Hair follicle dermal papilla cell (primary cell): Measurements from ENCODE around the gene TBC1D28. TPM values are rescaled to one million over a fixed set of nuclear protein-coding genes. Genes with fewer than 3 reads are reported as not detected.

ENCODE experiments used
- small RNA-seq: library from RNA; depleted of rRNA; stranded (forward); fragments of <200 nt; gene quantifications from one replicate; pipeline ENCODE3, GENCODE V24; 2012
- total RNA-seq: library from RNA; depleted of rRNA; stranded (reverse); fragments of >200 nt; gene quantifications from 2 replicates; pipeline ENCODE4 v1.2.3, GENCODE V29; 2012

TBC1D28 gene
- total RNA-seq = not detected in 2 replicates

DNA sequence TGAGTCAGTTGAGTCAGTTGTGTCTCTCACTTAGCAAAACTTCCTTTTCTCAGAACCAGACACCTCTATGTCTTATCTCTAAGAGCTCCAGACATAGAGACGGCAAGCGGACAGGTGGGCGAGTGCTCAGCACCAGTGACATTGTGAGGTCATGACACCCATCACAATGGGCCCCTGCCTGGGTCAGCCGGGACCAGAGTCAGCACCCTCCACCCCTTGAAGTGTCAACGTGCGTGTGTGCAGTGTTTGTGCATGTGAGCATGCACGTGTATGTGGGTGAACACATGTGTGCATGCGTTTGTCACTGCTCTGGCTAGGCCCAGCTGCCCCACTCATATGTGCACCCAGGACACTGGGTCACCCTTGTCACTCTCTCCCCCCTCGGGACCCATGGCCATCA is at the start of gene TBC1D28:
Gene TBC1D28 (minus strand): TSS at position 101 of the 400 bp plus-strand sequence. CDS start 3,039 bp downstream, outside the sequence.

DNA sequence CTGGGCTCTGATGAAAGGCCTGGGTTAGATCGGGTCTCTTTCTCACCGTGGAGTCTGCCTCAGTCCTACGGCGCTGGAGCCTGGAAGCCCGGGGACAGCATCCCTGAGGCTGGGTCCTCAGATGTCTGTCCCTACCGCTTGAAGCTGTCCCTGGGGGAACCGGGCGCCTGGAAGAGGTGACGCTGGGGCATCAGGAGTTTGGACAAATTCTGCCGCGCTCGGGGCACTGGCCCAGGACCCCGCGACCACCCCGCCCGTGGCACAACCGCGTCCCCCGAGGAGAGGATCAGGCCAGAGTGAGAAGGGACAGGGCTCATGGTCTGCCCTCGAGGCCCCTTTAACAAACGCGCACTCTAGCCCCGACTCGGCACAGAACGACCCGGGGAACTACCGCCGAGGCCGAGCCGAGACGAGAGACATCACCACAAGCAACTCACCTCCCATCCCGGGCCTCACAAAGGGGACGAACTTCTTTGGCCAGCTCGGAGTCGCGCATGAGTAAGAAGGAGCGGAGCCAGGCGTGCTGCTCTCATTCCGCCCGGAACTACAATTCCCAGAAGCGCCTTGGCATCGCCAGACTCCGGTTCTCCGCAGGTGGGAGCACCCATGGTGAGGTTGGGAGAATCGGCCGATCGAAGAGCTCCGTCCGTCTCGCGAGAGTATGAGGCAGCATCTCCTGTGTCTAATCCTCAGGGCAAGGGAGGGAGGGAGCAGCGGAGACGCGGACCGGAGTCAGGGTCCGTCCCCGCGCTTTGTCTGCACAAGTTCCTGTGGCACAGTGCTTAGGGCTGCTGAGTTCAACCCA is 37.8 kb upstream of the TBC1D28 start, which contains the start of gene FOXO3B:
Gene FOXO3B (minus strand): TSS at position 548 of the 805 bp plus-strand sequence. CDS start 663 bp downstream, outside the sequence.

Small RNA genes lying within 50 kb of the gene (small RNA-seq; reads per million reads assigned to genes)
- gene AC026271.2 = not detected

Other genes starting within 250 kb of the TBC1D28 start
- 0.49 TPM in 1 of 2 replicates, not detected in the other for gene LGALS9C, start 167.6 kb downstream of the TBC1D28 start, total RNA-seq
- gene FOXO3B, start 37.9 kb upstream of the TBC1D28 start, total RNA-seq = 11.0 and 16.8 TPM in 2 replicates
- gene FBXW10, start 99.7 kb upstream of the TBC1D28 start, total RNA-seq = 0.24 and 0.32 TPM in 2 replicates
- gene TVP23B, start 136.8 kb upstream of the TBC1D28 start, total RNA-seq = 52.8 and 65.9 TPM in 2 replicates
- 18.2 and 21.6 TPM in 2 replicates for gene PRPSAP2, start 213.7 kb upstream of the TBC1D28 start, total RNA-seq